NOMO-1 treated with dmso at 0.1 percent for 144 hours (cell line): ENCODE data around the gene P3H2.

ENCODE experiments used
- DNase-seq: peaks from one replicate; lab custom pipeline; 2025; ENCODE audit not compliant: unreplicated experiment; lab: John Stamatoyannopoulos, UW

P3H2 gene

DNA sequence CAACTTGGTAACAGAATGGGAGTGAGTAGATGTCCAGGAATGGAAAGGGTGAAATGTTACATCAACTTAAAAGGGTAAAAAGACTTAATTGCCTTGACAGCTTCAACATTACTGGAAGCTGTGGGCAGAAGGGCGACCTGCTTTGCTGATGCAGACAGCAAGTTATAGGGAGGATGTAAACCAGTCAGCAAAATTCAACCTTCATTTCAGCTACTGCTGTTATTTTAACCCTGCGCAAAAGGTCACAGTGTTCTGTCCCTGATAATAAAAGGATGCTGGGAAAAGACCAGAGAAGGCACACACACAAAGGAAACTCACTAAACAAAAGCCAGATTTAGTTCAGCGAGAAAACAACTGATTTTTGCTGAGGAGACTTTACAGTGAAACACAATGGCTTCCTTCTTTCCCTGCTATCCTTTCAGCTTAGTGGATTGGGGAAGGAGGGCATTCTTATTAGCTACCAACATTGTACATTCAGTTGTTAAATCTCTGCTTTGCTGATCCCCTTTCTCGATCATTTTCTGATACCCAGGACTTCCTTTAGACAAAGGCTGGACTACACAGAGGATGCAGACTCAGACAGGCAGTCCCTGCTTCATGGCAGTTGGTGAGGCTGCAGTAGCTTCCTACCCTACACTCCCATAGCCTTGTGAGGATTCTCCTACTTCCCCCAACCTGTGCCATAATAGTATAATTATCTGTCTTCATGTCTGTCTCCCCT lies 62.0 kb downstream of the P3H2 start:
- DNase-seq = no peak

GRCh38 chr3:190056742-190057141 lies 64.0 kb downstream of the P3H2 start:
- peak; percentile 51 for DNase-seq

- DNase-seq = no peak
Observed at GRCh38 chr3:190055773-190056172, 64.9 kb downstream of the P3H2 start.

GRCh38 chr3:190053919-190054672 lies 66.6 kb downstream of the P3H2 start:
- no peak for DNase-seq

DNA sequence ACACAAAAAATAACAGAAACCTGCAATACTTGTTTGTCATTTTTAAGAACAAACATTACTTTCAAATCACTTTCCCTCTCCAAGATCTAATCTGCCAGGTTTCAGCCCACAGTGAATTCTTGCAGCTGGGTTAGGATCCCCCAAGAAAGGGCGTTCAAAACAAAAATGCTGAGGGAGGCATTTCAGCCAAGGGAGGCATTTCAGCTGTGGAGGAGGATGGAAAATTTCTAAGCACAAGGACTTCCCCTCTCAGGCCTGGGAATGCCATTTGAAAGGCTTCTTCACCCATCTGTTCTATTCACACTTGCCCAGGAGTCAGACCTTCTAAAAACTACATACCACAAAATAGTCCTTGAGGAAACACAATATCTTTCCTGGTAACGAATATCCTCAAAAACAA lies 69.1 kb downstream of the P3H2 start:
- DNase-seq = no peak

DNA sequence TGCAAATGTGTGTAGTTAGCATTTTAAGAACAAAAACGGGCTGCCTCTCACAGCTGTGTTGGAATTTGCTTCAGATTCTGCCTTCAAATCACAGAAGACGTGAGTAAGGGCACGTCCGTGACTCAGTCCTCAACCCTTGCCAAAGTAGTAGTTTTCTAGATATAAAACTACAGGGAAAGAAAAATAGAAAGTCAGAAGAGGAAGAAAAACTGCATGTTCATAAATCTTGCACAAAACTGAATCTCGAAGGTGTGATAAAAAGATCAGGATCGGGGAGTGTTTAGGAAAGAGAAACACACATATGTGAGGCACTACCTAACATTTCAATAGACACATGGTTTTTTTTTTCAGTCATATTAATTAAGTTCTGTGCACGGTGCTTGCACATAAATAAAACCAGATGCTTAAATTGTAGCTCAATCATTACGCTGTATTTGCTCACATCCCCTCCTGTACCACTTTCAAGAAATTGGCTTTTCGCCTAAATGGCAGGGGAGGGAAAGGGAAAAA lies 71.7 kb downstream of the P3H2 start:
- peak; percentile 82 for DNase-seq

GRCh38 chr3:190044974-190045373 lies 75.7 kb downstream of the P3H2 start:
- DNase-seq = no peak

DNA sequence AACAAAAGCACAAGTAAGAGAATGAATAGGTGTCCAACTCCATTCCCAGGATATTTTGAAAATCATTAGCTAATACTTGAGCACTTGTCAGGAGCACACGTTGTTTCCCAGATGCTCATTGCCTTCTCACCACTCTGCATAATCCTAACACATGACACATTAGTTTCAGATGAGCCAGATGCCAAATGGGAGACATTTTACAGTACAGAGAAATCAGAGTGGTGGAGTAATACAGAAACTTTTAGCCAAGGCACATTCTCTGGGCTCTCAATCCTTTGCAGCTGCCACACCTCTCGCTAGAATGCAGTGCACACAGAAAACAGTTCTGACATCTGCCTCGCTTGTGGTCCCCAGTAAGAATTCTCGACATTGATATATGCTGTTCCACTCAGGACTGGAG lies 76.6 kb downstream of the P3H2 start:
- DNase-seq = no peak

DNA sequence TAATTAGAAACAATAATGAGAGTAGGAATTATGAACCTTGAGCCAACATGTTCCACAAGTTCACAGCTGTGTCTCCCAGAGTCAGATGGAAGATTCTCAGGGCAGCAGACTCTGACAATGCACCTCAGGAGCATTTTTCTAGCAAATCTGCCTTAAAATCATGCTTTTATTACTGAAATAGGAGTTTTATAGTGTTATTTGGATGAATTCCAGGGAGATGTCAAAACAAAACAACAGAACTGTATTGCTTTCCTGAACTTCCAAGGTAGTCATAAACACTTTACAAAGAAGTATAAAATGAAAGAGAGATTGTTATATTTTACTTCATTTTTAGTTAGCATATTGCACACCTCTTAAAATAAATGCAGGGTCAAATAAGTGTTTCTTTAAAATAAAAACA lies 77.0 kb downstream of the P3H2 start:
- no peak for DNase-seq

DNA sequence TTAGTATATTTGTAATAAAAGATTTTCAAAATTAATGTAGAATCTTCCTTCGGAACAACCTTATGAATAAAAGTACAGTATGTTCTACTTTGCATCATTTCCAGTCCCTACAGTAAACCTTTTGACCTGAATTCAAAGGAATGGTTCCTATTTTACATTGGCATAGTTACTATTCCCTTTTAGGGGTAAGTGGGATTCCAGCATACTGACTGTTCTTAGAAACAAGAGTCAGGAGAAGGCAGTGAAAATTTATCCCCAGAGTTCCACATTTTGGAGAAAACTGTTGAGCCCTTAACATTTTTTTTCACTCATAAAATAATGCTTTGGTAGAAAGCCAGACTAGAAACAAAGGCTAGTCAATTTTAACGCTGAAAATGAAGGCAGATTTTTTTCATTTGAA lies 78.1 kb downstream of the P3H2 start:
- no peak for DNase-seq

DNA sequence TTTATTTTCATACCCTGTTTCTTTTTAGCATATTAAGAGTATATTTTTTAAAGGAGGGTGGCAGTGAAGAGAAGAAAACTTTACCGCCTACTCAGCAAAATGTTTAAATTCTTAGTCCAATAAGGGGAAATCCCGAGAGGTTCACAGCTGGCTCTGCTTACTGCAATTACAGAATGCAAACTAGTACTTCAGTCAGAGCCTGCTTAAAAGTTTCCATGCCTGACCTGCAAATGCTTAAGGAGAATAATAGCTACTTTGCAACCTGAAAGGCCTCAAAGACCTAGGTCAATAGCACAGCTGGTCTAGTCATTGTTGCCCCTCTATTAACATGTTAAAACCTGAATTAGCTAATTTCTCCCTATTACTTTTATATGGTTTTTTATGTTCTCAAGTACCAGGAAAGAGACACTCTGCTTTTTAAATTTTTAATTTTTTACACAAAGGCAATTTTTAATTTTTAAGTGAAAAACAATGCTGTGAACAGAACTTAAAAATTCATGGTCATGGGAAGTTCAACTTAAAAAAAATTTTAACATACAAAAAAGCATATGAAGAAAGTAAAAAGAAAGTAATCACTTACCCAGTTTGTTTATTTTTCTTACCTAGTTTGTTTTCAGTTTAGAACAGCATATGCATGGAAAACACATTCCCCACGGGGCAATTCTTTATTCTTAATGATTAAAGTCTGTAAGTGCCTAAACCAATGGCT lies 79.2 kb downstream of the P3H2 start:
- no peak for DNase-seq

GRCh38 chr3:190040145-190040544 lies 80.6 kb downstream of the P3H2 start:
- no peak for DNase-seq

- peak; percentile 77 for DNase-seq
Observed at GRCh38 chr3:190038050-190038933, 82.4 kb downstream of the P3H2 start.

DNA sequence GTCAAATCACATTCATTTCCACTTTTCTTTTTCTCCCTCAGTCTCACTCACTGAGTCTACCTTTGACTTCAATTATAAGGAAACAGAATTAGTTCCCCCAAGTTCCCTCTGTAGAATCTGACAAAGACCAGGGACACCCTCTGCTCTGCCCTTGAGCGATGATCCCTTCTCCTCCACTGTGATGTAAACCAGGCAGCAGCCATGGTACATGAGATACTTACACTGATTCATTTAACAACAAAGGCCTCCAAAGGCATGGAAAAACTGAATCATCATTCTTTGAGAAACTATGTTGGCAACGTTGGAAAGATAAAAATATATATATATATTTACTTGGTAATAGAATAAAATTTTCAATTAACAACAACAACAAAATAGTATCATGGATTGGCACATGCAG lies 84.1 kb downstream of the P3H2 start:
- no peak for DNase-seq

- DNase-seq = no peak
Observed at GRCh38 chr3:190034446-190034845, 86.3 kb downstream of the P3H2 start.

GRCh38 chr3:190032923-190033322 lies 87.8 kb downstream of the P3H2 start:
- DNase-seq = no peak

DNA sequence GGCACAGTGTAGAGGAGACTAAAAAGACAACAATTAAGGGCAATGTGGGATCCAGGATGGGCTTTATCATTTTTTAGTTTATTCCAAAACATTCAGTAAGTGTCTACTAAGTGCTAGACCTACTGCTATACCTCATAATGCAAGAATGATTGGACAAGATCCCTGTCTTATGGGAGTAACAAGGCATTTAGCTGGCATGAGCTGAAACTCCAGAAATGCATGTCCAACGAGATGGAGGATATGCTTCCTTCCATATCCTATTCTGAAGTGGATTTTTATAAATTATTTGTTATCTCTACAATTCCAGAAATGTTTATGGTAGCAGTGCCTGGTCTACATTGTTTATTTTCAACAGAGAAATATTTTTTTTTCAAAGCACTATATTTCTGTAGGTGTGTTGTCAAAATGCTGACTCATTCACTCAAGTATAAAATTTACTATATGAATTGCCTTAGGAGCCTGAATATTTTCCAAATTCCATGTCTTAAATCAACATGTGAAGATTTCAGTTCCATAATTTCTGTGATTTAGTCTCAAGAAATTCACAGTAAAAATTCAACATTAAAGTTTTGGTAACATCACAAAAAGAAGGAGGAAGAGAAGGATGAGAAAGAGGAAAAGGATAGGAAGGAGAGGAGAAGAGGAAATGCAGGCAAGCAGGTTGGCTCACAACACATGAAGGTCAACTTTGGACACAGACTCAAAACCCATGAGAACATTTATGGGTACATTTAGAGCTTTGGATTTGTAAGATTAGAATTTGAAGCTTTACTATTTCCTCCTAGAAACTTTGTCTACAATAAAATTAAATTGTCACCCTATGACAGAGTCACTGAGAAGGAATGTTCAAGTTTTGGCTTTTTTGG lies 88.6 kb downstream of the P3H2 start:
- no peak for DNase-seq

DNA sequence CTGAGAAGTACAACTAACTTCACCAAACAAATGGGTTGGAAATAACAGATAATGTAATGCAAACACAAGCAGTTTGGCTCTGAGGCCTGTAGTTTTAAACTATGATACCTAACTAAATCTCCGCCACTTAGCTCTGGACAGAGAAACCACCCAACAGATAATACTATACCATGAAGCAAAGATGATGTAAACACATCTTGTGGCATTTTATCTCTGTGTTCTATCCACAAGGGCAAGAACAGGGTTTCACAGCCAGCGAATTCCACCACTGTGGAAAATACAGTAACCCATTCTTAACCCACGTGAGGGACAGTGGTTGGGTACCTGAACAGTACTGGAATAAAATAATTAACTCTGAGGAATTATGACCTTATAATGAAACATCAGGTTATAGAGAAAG lies 93.6 kb downstream of the P3H2 start:
- DNase-seq = no peak

GRCh38 chr3:190026154-190026553 lies 94.5 kb downstream of the P3H2 start:
- DNase-seq = no peak

DNA sequence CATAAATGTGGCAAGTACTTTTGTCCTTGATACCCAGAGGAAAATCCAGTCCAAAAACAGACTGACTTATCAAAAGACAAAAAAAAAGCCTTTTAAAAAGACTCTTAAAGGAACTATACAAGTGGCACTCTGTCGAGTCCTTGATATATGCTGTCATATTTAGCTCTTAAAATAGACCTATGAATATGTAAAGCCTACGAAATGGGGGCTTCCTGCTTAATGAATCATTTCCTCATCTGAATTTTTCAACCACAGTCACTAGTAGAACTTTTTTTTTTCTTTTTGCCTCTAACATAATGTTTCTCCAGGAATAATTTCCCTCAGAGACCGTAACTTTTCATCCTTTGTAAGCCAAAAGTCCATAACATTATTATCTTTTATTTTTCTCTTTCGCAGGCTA lies 95.8 kb downstream of the P3H2 start:
- peak; percentile 23 for DNase-seq
